GM21619 (cell line): Measurements from ENCODE around the gene IGF2R.
A peak's percentile ranks its signal among the peaks of the same experiment; 100 is the strongest.

ENCODE experiments used
- ATAC-seq: cut with Tn5 transposase; IDR thresholded peaks from one replicate; pipeline ENCODE4 v1.9.1; 2021; ENCODE audit not compliant: unreplicated experiment

The IGF2R gene

GRCh38 chr6:160042788-160043301 lies 74.0 kb downstream of the IGF2R start:
- no peak for ATAC-seq

- ATAC-seq = no peak
These were observed 74.9 kb downstream of the IGF2R start for GRCh38 chr6:160043784-160044183.

GRCh38 chr6:160044687-160045086 lies 75.8 kb downstream of the IGF2R start:
- no peak for ATAC-seq

- ATAC-seq = no peak
These were observed 79.6 kb downstream of the IGF2R start for GRCh38 chr6:160048471-160048870.

GRCh38 chr6:160049346-160049745 lies 80.5 kb downstream of the IGF2R start:
- no peak for ATAC-seq

- no peak for ATAC-seq
These were observed 81.1 kb downstream of the IGF2R start for GRCh38 chr6:160050022-160050421.

GRCh38 chr6:160051390-160051789 lies 82.5 kb downstream of the IGF2R start:
- ATAC-seq = no peak

GRCh38 chr6:160054271-160054670 lies 85.4 kb downstream of the IGF2R start:
- no peak for ATAC-seq

GRCh38 chr6:160054913-160055312 lies 86.0 kb downstream of the IGF2R start:
- ATAC-seq = no peak

- ATAC-seq = no peak
These were observed 86.5 kb downstream of the IGF2R start for GRCh38 chr6:160055378-160055777.

- no peak for ATAC-seq
These were observed 86.9 kb downstream of the IGF2R start for GRCh38 chr6:160055813-160056212.

- no peak for ATAC-seq
These were observed 88.2 kb downstream of the IGF2R start for GRCh38 chr6:160057080-160057479.

- no peak for ATAC-seq
These were observed 89.8 kb downstream of the IGF2R start for GRCh38 chr6:160058603-160059215.

- no peak for ATAC-seq
These were observed 91.3 kb downstream of the IGF2R start for GRCh38 chr6:160060221-160060620.

GRCh38 chr6:160060920-160061447 lies 92.1 kb downstream of the IGF2R start:
- ATAC-seq = no peak

GRCh38 chr6:160063771-160064413 lies 95.0 kb downstream of the IGF2R start:
- ATAC-seq = no peak

- no peak for ATAC-seq
These were observed 96.3 kb downstream of the IGF2R start for GRCh38 chr6:160065200-160065599.

GRCh38 chr6:160067564-160067963 lies 98.7 kb downstream of the IGF2R start:
- no peak for ATAC-seq

- ATAC-seq = no peak
These were observed 99.5 kb downstream of the IGF2R start for GRCh38 chr6:160068346-160068745.

- peak; percentile 94 for ATAC-seq
These were observed 100.2 kb downstream of the IGF2R start for GRCh38 chr6:160069050-160069454.

- ATAC-seq = peak; percentile 9
These were observed 100.6 kb downstream of the IGF2R start for GRCh38 chr6:160069459-160069858.

- ATAC-seq = no peak
These were observed 101.5 kb downstream of the IGF2R start for GRCh38 chr6:160070427-160070826.
